BLaER1 treated with 17β-estradiol and CSF1 and Interleukin-3, amounts not matched to agents 10 nM and 100 nM (cell line): ENCODE results near the gene CADM1.
A peak's percentile ranks its signal among the peaks of the same experiment; 100 is the strongest.

Experiments
- H3K27ac ChIP-seq, 11 experiments: shearing (Covaris generic); formaldehyde crosslinking; 2 replicates each; pipeline ENCODE4 v1.8.1; 2022
- H3K27me3 ChIP-seq, 11 experiments: shearing (Covaris generic); formaldehyde crosslinking; 2 replicates each; pipeline ENCODE4 v1.8.1; 2022
- H3K36me3 ChIP-seq, 11 experiments: shearing (Covaris generic); formaldehyde crosslinking; 2 replicates each; pipeline ENCODE4 v1.8.1; 2022
- H3K4me1 ChIP-seq, 10 experiments: shearing (Covaris generic); formaldehyde crosslinking; 2 replicates each; pipeline ENCODE4 v1.8.1; 2022
- H3K4me2 ChIP-seq, 11 experiments: shearing (Covaris generic); formaldehyde crosslinking; 2 replicates each; pipeline ENCODE4 v1.8.1; 2022
- H3K4me3 ChIP-seq, 10 experiments: shearing (Covaris generic); formaldehyde crosslinking; 2 replicates each; pipeline ENCODE4 v1.8.1; 2022
- H3K9ac ChIP-seq, 11 experiments: shearing (Covaris generic); formaldehyde crosslinking; 2 replicates each; pipeline ENCODE4 v1.8.1; 2022
- H3K9me3 ChIP-seq, 11 experiments: shearing (Covaris generic); formaldehyde crosslinking; replicated peaks in 1 of 11; 2 replicates each; pipeline ENCODE4 v1.8.1; 2022
- H4K20me1 ChIP-seq, 11 experiments: shearing (Covaris generic); formaldehyde crosslinking; 2 replicates each; pipeline ENCODE4 v1.8.1; 2022
- Cebpa-rat ChIP-seq, 11 experiments: shearing (Covaris generic); IDR thresholded peaks; 2 replicates each; pipeline ENCODE4 v1.8.1; 2022

CADM1 gene

DNA sequence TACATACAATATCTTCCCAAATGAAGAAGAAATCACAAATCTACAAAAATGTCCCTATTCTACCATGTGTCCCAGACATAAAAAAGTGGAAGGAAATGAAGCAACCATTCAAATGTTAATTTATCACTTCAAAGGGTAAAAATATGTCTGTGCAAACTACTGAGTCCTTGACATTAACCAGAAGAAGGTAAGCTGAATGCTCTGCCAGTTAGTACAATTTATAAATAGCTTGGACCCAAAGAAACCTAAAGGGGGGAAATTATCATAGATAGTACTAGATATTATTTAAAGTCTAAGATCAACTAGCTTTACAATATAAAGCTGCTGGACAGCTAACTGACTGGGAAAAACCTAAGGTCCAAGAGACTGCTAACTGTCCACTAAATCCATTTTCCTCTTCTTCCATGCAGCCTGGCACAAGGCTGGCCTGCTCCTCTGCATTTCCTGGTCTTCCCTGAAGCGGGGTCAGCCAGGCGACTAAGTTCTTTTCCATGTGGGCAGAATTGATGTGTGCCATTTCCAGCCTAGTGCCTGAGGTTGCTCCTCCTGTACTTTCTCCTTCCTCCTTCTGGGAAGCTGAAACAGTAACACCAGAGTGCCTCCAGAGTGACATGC lies 190.9 kb downstream of the CADM1 start:
- Histone ChIP-seq H3K9ac (no peak overlapping the region), H3K9me3 (no peaks in the 10 kb centered on the region), H3K4me3 (no peak overlapping the region), H3K4me2 (peak overlapping the region in 4 of 11 experiments; percentile 7 to 19 (median 14); a peak in 4 of 22 replicates), H3K27me3 (no peaks in the 10 kb centered on the region), H3K36me3 (no peaks in the 10 kb centered on the region), H4K20me1 (no peaks in the 10 kb centered on the region), H3K4me1 (peaks cover 8 to 36% (median 25%) of the 10 kb centered on the region in 10 experiments), H3K27ac (no peak overlapping the region)
- no peak for TF ChIP-seq Cebpa-rat (IDR thresholded peaks at IDR 0.05)

DNA sequence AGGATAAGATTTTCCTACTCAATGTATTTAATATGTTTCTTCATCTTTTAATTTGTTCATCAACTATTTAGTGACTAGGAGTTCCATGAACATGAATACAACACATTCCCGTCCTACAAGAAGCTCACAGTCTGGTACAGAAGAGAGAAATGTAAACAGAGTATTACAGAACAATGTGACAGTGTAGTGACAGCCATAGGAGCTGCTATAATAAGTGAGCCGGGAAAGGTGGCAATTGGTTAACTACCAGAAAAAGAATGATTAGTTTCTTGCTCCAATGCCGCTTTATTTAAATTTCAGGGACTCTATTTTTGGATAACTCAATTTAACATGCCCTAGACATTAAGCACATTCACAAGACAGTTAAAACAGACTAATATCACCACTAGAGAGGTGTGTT lies 192.3 kb downstream of the CADM1 start:
- Histone ChIP-seq H3K9me3 (no peaks in the 10 kb centered on the region), H3K9ac (no peak overlapping the region), H4K20me1 (no peaks in the 10 kb centered on the region), H3K27me3 (no peaks in the 10 kb centered on the region), H3K4me3 (no peak overlapping the region), H3K4me1 (peaks cover under 1 to 22% (median 12%) of the 10 kb centered on the region in 10 experiments; a peak in 19 of 20 replicates), H3K36me3 (no peaks in the 10 kb centered on the region), H3K27ac (no peak overlapping the region), H3K4me2 (no peak overlapping the region)
- TF ChIP-seq Cebpa-rat (IDR thresholded peaks at IDR 0.05), result no peak

DNA sequence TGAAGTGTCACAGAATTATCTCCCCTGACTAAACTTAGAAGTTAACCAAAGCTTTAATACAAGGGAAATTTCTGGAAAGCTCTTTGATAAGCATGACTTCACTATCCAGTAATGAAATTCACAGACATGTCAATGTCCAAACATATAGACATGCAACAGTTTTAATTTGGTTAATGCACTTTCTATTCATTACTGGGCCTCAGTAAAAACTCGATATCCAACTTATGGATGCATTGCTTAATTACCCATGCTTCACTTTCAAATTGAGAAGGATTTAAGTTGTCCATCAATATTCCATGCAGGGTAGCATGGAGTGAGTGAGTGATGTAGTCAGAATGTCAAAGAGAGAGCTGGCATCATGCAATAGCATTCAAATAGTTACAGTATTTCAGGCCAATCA lies 197.5 kb downstream of the CADM1 start:
- no peaks in the 10 kb centered on the region for H3K9me3 ChIP-seq
- no peaks in the 10 kb centered on the region for H3K27me3 ChIP-seq
- no peak overlapping the region for H3K4me3 ChIP-seq
- TF ChIP-seq Cebpa-rat (IDR thresholded peaks at IDR 0.05), result no peak
- no peak overlapping the region for H3K9ac ChIP-seq
- no peak overlapping the region for H3K27ac ChIP-seq
- H4K20me1 ChIP-seq, result no peaks in the 10 kb centered on the region
- no peaks in the 10 kb centered on the region for H3K4me1 ChIP-seq
- no peaks in the 10 kb centered on the region for H3K36me3 ChIP-seq
- H3K4me2 ChIP-seq, result no peak overlapping the region

DNA sequence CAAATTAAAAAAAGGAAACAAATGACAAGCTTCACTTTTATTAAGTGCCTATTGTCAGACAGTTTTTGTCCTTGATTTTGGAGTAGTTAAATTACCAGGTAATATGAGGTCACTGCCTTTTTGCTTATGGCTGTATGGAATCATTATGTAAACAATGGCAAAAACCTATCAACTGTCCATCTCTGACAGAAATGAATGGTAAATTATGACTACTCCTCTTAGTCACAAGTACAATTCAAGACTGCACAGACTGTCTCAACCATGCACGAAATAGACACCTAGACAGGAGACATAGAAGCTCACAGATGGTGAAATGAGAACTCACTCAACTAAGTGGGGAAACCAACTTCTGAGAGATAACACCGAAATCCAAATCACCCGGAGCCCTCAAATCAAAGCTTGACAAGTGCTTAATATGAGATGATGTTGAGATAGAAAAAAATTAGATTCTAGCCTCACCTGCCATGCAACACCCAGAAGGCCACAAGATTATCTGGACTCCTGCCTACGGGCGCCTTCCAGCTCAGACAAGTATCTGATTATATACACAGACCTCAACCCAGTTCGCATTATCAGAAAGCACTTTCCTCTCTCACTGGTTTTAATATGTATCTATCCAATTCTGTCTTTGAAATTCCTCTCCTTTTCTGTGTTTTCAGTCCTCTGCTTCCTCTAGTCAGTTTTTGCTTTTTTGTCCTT lies 199.3 kb downstream of the CADM1 start:
- Histone ChIP-seq H4K20me1 (no peaks in the 10 kb centered on the region), H3K9ac (no peak overlapping the region), H3K36me3 (no peaks in the 10 kb centered on the region), H3K4me2 (no peak overlapping the region), H3K4me1 (peaks cover 0 to 5% (median 0%) of the 10 kb centered on the region in 10 experiments; a peak in 5 of 20 replicates), H3K27me3 (no peaks in the 10 kb centered on the region), H3K4me3 (no peak overlapping the region), H3K27ac (no peak overlapping the region), H3K9me3 (no peaks in the 10 kb centered on the region)
- no peak for TF ChIP-seq Cebpa-rat (IDR thresholded peaks at IDR 0.05)

DNA sequence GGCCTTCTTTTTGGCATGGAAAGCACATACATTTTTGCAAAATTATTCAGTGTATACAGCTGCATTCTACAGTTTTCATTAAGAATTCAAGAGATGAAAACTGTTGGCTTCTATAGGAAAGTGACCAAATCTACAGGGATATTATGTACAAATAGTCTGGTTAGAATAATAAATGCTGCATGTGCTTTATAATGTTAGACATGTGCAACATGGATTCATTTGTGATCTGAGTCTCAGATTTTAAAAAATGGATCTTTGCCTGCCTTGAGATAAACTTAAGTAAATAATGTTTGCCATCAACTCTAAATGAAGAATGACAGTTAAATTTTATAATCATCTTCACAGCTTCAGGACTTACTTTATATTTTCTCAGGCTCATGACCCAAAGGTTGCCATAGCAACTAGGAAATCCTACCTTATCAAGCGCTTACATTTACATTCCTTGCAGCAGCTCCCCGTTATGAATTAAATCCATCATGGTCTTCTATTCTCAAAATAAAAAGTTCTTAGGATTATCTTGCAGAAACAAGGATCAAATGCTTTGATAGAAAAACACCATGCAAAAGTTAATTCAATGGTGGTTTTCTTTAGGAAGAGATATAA lies 200.2 kb downstream of the CADM1 start:
- no peak for TF ChIP-seq Cebpa-rat (IDR thresholded peaks at IDR 0.05)
- Histone ChIP-seq H3K27ac (no peak overlapping the region), H3K4me2 (no peak overlapping the region), H4K20me1 (no peaks in the 10 kb centered on the region), H3K36me3 (no peaks in the 10 kb centered on the region), H3K4me1 (peaks cover 0 to 10% (median 0%) of the 10 kb centered on the region in 10 experiments; a peak in 7 of 20 replicates), H3K4me3 (no peak overlapping the region), H3K27me3 (no peaks in the 10 kb centered on the region), H3K9me3 (no peaks in the 10 kb centered on the region), H3K9ac (no peak overlapping the region)

DNA sequence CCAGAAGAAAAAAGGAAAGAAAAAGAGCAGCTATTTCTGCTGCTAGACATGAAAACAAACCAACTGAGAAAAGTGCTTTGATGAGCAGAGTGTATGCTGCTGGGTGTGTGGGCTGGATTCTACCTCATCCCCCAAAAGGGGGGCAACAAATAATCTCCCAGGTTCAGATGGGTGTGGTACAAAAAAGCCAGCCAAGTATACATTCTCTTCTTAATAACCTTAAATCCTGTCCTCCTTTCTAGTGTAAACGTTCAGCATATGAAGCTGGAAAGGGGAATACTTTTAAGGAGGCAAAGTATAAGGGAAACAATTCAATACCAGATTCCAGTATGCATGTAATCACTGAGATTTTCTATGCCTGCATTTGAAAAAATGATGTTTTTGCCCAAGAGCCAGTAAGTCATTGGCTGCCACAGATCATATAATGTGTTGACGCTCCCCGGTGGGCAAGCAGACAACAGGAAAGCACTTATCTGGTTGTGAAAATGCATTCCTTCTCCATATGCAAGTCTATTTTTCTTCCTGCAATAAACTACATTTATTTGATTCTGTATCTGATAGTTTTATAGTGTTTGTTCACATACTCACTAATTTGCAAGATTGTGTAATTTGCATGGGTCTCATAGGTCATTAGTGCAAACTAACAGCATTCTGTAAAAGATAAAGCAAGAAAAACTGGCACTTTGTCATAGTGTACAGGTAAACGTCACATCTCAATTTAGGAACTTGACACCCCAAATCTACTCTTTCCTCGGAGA lies 201.1 kb downstream of the CADM1 start:
- Histone ChIP-seq H3K4me2 (no peak overlapping the region), H3K4me1 (peaks cover 0 to 10% (median 0%) of the 10 kb centered on the region in 10 experiments; a peak in 7 of 20 replicates), H3K36me3 (no peaks in the 10 kb centered on the region), H3K27ac (no peak overlapping the region), H3K27me3 (no peaks in the 10 kb centered on the region), H4K20me1 (no peaks in the 10 kb centered on the region), H3K9ac (no peak overlapping the region), H3K4me3 (no peak overlapping the region), H3K9me3 (no peaks in the 10 kb centered on the region)
- TF ChIP-seq Cebpa-rat (IDR thresholded peaks at IDR 0.05), result no peak

DNA sequence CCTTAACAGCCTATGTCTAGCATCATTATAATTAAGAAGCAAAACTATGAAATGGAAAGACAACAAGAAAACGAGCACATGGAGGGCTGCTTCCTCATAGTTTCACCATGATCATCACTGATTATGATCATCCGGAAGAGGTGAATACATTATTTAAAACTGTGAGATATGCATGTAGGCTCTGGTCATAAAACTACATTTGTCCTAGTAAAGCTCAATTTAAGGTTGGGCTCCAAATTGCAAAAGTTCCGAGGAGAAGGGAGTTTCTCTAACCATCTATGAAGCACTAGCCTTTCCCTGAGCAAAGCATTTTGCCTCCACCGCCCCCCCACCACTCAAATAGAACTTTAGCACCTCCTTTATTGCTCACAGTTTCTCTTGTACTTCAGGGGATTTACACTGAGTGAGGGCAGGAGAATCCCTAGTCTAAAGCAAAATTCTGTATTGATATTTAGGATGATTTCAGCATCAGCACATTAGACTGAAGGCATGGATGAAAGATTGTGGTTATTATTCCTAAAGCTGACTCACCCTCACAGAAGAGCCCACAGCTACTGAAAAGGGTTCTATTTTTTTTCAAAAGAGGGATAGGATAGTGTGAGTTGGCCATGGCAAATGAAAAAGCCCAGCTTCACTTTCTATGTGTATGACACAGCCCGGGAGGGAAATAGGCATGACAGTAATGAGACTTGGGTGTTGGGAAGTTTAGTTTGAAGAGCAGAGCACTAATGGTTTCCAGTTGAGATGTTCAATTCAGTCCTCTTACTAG lies 203.4 kb downstream of the CADM1 start:
- TF ChIP-seq Cebpa-rat (IDR thresholded peaks at IDR 0.05), result no peak
- H4K20me1 ChIP-seq, result no peaks in the 10 kb centered on the region
- no peak overlapping the region for H3K27ac ChIP-seq
- H3K9ac ChIP-seq, result no peak overlapping the region
- H3K4me2 ChIP-seq, result no peak overlapping the region
- H3K27me3 ChIP-seq, result no peaks in the 10 kb centered on the region
- H3K9me3 ChIP-seq, result peaks cover 0 to 7% (median 0%) of the 10 kb centered on the region in 11 experiments; a peak in 3 of 22 replicates
- H3K36me3 ChIP-seq, result no peaks in the 10 kb centered on the region
- H3K4me3 ChIP-seq, result no peak overlapping the region
- peaks cover 0 to 16% (median 6%) of the 10 kb centered on the region in 10 experiments; a peak in 8 of 20 replicates for H3K4me1 ChIP-seq

DNA sequence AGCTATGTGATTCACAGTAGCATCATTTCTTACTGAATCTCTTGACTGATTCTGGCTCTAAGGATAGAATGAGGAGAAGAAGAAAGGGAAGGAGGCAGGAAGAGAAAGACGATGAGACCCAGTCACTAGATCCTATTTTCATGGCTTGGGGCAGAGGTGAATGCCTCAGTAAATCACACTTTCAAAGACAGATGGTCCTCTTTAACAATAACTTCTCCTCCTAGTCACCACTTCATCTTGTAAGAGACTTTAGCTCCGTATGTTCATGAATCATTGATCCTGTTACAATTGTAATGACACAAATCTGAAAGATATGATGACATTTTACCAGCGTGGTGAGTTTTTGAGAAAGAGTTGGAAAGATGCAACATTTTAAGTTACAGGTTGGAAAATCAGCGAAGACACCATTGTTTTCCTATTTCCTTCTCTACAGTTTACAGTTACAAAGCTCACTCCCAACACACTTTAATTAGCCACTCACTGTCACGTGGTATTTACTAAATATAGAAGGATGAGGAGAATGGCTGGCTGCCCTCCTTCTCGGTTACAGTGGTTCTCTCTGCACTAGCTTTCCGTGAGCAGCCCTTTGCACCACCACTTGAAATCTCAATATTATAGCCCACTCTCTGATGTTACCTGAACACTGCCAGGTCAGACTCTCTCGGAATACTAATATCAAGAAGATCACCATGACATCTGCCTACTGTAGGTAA lies 205.8 kb downstream of the CADM1 start:
- TF ChIP-seq Cebpa-rat (IDR thresholded peaks at IDR 0.05), result no peak

More for the DNA sequence above, 205.8 kb downstream of the CADM1 start:
- peak overlapping the region in 1 of 11 experiments; percentile 31; a peak in 2 of 22 replicates for H3K4me2 ChIP-seq
- no peaks in the 10 kb centered on the region for H4K20me1 ChIP-seq
- no peaks in the 10 kb centered on the region for H3K27me3 ChIP-seq
- H3K27ac ChIP-seq, result no peak overlapping the region
- peaks cover 0 to 8% (median 0%) of the 10 kb centered on the region in 11 experiments; a peak in 3 of 22 replicates for H3K9me3 ChIP-seq
- no peak overlapping the region for H3K4me3 ChIP-seq
- H3K36me3 ChIP-seq, result no peaks in the 10 kb centered on the region
- H3K9ac ChIP-seq, result no peak overlapping the region
- peaks cover 0 to 16% (median 7%) of the 10 kb centered on the region in 10 experiments; a peak in 8 of 20 replicates for H3K4me1 ChIP-seq
